NCI-H1092 (cell line): ENCODE measurements around the gene LRRC1.

Source experiments
- DNase-seq: peaks from one replicate; lab custom pipeline; 2025; lab: John Stamatoyannopoulos, UW

The LRRC1 gene

GRCh38 chr6:53815381-53816119 lies 20.7 kb downstream of the LRRC1 start:
- no peak for DNase-seq

- no peak for DNase-seq
Observed at GRCh38 chr6:53818858-53819609, 24.2 kb downstream of the LRRC1 start.

- no peak for DNase-seq
Observed at GRCh38 chr6:53822401-53823125, 27.8 kb downstream of the LRRC1 start.

- DNase-seq = no peak
Observed at GRCh38 chr6:53824714-53825113, 29.9 kb downstream of the LRRC1 start.

- DNase-seq = no peak
Observed at GRCh38 chr6:53825532-53826321, 30.9 kb downstream of the LRRC1 start.

GRCh38 chr6:53827531-53827930 lies 32.7 kb downstream of the LRRC1 start:
- no peak for DNase-seq

GRCh38 chr6:53828215-53828614 lies 33.4 kb downstream of the LRRC1 start:
- DNase-seq = no peak

- DNase-seq = no peak
Observed at GRCh38 chr6:53828966-53829697, 34.3 kb downstream of the LRRC1 start.

GRCh38 chr6:53829698-53830221 lies 35.0 kb downstream of the LRRC1 start:
- no peak for DNase-seq

- no peak for DNase-seq
Observed at GRCh38 chr6:53830366-53830765, 35.6 kb downstream of the LRRC1 start.

- DNase-seq = no peak
Observed at GRCh38 chr6:53831081-53831869, 36.5 kb downstream of the LRRC1 start.

GRCh38 chr6:53831936-53832660 lies 37.3 kb downstream of the LRRC1 start:
- DNase-seq = no peak

- DNase-seq = no peak
Observed at GRCh38 chr6:53833155-53833554, 38.4 kb downstream of the LRRC1 start.

- no peak for DNase-seq
Observed at GRCh38 chr6:53834132-53834531, 39.3 kb downstream of the LRRC1 start.

GRCh38 chr6:53837865-53838769 lies 43.3 kb downstream of the LRRC1 start:
- DNase-seq = no peak

- no peak for DNase-seq
Observed at GRCh38 chr6:53840027-53840426, 45.2 kb downstream of the LRRC1 start.

GRCh38 chr6:53845280-53846195 lies 50.7 kb downstream of the LRRC1 start:
- DNase-seq = no peak
